Right cardiac atrium (tissue), 5 donors: ENCODE measurements around the gene SEC16A. TPM values are rescaled to one million over a fixed set of nuclear protein-coding genes. Genes with fewer than 3 reads are reported as not detected.
A peak's percentile ranks its signal among the peaks of the same experiment; 100 is the strongest.

Experiments
- ATAC-seq, 2 donors: fragments of 200-7000 bp; cut with Tn5 transposase; one replicate each; pipeline versions ENCODE4 v1.8.0 to v1.9.1; 2020; ENCODE audit warnings: moderate library complexity in 2 of 2, mild to moderate bottlenecking in 1 of 2
- DNase-seq, 3 donors: peaks; one replicate each; pipeline ENCODE4 v3.0.0-alpha.2; 2020
- H3K27ac ChIP-seq: one replicate; pipeline ENCODE4 v1.5.1; 2013; ENCODE audit warnings: mild to moderate bottlenecking, low read length, control low read depth, moderate library complexity
- H3K27me3 ChIP-seq: one replicate; pipeline ENCODE4 v1.6.1; 2013; ENCODE audit not compliant: control insufficient read depth, insufficient read depth
- H3K4me1 ChIP-seq: one replicate; pipeline ENCODE4 v1.6.1; 2013; ENCODE audit warnings: low read length; ENCODE audit not compliant: control insufficient read depth, insufficient read depth
- H3K4me3 ChIP-seq: one replicate; pipeline ENCODE4 v1.5.1; 2013; ENCODE audit warnings: low read length, control low read depth
- H3K9me3 ChIP-seq: one replicate; pipeline ENCODE4 v1.6.1; 2013; ENCODE audit warnings: low read length; ENCODE audit not compliant: control insufficient read depth
- WGBS: extraction: QIAGEN DNeasy Blood & Tissue Kit; methylation state at CpG from one replicate; pipeline ENCODE4 v1.1.7; 2013; 5-methylcytosine and 5-hydroxymethylcytosine counted together
- intact Hi-C, 4 donors: fragments of 100-400 bp; cut with DNase I; formaldehyde crosslinking; loops; one replicate each; pipeline versions ENCODE4 v1.11.0 to v1.14.0; 2022 to 2023
- polyA plus RNA-seq: library from polyadenylated mRNA; stranded (reverse); fragments of 200-250 nt; gene quantifications from one replicate; pipeline ENCODE4 v1.2.3, GENCODE V29; 2013
- total RNA-seq, 4 donors: library from RNA; stranded (reverse); fragmentation: NEBNext Ultra II Directional; extraction: Animal tissue kit (Norgen Biotek cat#: 25700); gene quantifications; one replicate each; pipeline ENCODE4 v1.2.1, GENCODE V29; 2021
- donor health status: healthy with polysubstance abuse.
- donor health status: DM: no; HTN: yes; CAD: no.
- donor health status: DM: no; HTN: no; CAD: no.
- donor health status: DM: no; HTN: yes; CAD: no; lungs with severe emphysema.
- donor health status: DM: yes; HTN: yes; CAD: no.

The SEC16A gene
- total and polyA plus RNA-seq, 5 donors, result 23.1 to 35.3 (median 26.4) TPM

GRCh38 chr9:136470792-136471469, 11.9 kb downstream of the SEC16A start:
- Histone ChIP-seq H3K4me1 (no peaks in the 10 kb centered on the region), H3K27me3 (no peaks in the 10 kb centered on the region), H3K4me3 (no peak overlapping the region), H3K27ac (no peak overlapping the region), H3K9me3 (no peaks in the 10 kb centered on the region)
- WGBS, result 93% methylated on average over 12 of the region's 12 CpGs
- ATAC-seq (no peak), DNase-seq (no peak)
- intact Hi-C loops, result no loop called here

DNA sequence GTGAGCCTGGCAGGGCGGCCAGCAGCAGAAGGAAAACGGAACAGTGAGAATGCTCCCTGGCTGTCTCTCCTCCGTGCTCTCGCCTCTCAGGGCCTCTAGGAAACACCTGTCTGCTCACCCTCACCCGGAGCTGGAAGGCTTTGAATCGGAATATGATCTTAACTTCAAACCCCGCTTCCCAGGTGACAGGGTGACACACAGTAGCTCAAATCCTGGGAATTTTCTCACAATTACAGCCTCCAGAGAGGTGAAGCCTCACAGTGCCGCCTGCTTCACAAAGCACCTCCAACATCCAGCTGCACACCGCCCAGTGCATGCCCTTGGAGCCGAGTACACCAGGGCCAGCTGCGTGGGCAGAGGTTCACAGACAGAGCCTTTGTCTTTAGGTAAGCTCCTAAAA, 12.5 kb downstream of the SEC16A start:
- ATAC-seq (no peak), DNase-seq (no peak)
- H3K4me1 ChIP-seq, result no peaks in the 10 kb centered on the region
- WGBS, result 88% methylated on average over 11 of the region's 11 CpGs
- H3K27me3 ChIP-seq, result no peaks in the 10 kb centered on the region
- intact Hi-C loops, result no loop called here
- no peak overlapping the region for H3K4me3 ChIP-seq
- no peaks in the 10 kb centered on the region for H3K9me3 ChIP-seq
- H3K27ac ChIP-seq, result no peak overlapping the region

GRCh38 chr9:136467766-136468165, 15.1 kb downstream of the SEC16A start:
- H3K4me3 ChIP-seq, result no peak overlapping the region
- H3K9me3 ChIP-seq, result no peaks in the 10 kb centered on the region
- intact Hi-C loops, result no loop called here
- H3K27ac ChIP-seq, result no peak overlapping the region
- no peak for ATAC-seq
- peak in 2 of 3 donors; percentile 17 to 31 for DNase-seq
- H3K27me3 ChIP-seq, result no peaks in the 10 kb centered on the region
- WGBS, result 85% methylated on average over 15 of the region's 15 CpGs
- no peaks in the 10 kb centered on the region for H3K4me1 ChIP-seq

- peak in 2 of 3 donors; percentile 37 to 47 for DNase-seq
- ATAC-seq, result no peak
- H3K9me3 ChIP-seq, result no peaks in the 10 kb centered on the region
- intact Hi-C loops, result no loop called here
- H3K27me3 ChIP-seq, result no peaks in the 10 kb centered on the region
- no peak overlapping the region for H3K4me3 ChIP-seq
- 95% methylated on average over 30 of the region's 30 CpGs for WGBS
- no peak overlapping the region for H3K27ac ChIP-seq
- H3K4me1 ChIP-seq, result no peaks in the 10 kb centered on the region
These were observed 16.7 kb downstream of the SEC16A start for GRCh38 chr9:136466155-136466541.

DNA sequence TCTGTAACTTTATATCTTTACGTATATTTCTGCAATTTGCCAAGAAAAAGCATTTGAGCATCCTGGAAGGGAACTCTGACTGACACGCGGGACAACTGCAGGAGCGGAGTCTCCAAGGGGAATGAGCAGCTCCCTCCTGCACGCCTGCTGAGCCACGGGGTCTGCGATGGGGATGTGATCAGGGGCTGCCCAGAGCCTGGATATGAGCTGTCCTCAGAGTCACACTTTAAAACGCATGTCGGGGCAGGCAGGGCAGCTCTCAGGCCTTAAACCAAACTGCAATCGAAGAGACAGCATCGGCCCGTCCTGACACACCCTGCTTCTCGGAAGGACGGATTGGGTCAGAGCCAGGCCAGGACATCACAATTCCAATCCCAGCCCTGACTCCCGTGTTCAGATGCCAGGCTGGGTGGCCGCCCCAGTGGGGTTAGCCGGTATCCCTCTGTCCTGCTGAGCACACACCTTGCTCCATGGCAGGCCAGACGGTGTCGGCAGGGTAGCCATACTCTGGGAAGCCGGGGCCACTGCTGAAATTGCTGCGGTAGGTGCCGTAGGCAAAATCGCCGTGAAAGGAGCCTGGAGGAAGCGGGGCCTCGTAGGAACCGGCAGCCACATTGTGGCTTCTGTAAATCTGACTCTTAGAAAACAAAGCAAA, 17.2 kb downstream of the SEC16A start:
- intact Hi-C loops, result no loop called here
- Histone ChIP-seq H3K4me1 (no peaks in the 10 kb centered on the region), H3K9me3 (no peaks in the 10 kb centered on the region), H3K27ac (no peak overlapping the region), H3K4me3 (no peak overlapping the region), H3K27me3 (no peaks in the 10 kb centered on the region)
- DNase-seq (peak in 2 of 3 donors; percentile 19 to 39), ATAC-seq (no peak)
- 93% methylated on average over 27 of the region's 27 CpGs for WGBS

DNA sequence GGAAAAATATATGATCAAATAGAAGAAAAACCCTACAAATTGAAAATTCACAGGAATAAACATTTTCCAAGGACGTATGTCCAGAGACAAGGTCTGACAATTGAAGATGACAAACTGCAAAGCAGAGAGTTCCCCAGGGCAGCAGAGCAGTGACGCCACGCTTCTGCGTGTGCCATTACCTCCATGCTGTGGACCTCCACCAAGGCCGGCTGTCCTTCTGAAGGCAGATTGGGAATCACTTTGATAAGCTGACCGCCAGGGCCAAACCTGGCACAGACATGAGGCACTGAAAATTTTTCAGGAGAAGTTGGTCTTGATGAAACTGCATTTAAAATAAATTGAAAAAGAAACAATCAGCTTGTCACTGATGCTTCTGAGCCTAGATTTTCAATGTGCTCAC, 18.6 kb downstream of the SEC16A start:
- Histone ChIP-seq H3K4me1 (no peaks in the 10 kb centered on the region), H3K27ac (no peak overlapping the region), H3K27me3 (no peaks in the 10 kb centered on the region), H3K9me3 (no peaks in the 10 kb centered on the region), H3K4me3 (no peak overlapping the region)
- WGBS, result 92% methylated on average over 6 of the region's 6 CpGs
- DNase-seq, result peak in 1 of 3 donors; percentile 33
- ATAC-seq, result no peak
- intact Hi-C loops, result no loop called here

- Histone ChIP-seq H3K4me3 (no peak overlapping the region), H3K27me3 (no peaks in the 10 kb centered on the region), H3K4me1 (no peaks in the 10 kb centered on the region), H3K27ac (no peak overlapping the region), H3K9me3 (no peaks in the 10 kb centered on the region)
- intact Hi-C loops, result no loop called here
- no peak for ATAC-seq
- WGBS, result 91% methylated on average over 14 of the region's 14 CpGs
- DNase-seq, result peak in 2 of 3 donors; percentile 28 to 40
These were observed 19.3 kb downstream of the SEC16A start for GRCh38 chr9:136463578-136463977.

- Histone ChIP-seq H3K4me3 (no peak overlapping the region), H3K4me1 (no peaks in the 10 kb centered on the region), H3K27me3 (no peaks in the 10 kb centered on the region), H3K27ac (no peak overlapping the region), H3K9me3 (no peaks in the 10 kb centered on the region)
- intact Hi-C loops, result no loop called here
- peak in 1 of 3 donors; percentile 35 for DNase-seq
- 91% methylated on average over 17 of the region's 17 CpGs for WGBS
- no peak for ATAC-seq
These were observed 20.2 kb downstream of the SEC16A start for GRCh38 chr9:136462664-136463063.

DNA sequence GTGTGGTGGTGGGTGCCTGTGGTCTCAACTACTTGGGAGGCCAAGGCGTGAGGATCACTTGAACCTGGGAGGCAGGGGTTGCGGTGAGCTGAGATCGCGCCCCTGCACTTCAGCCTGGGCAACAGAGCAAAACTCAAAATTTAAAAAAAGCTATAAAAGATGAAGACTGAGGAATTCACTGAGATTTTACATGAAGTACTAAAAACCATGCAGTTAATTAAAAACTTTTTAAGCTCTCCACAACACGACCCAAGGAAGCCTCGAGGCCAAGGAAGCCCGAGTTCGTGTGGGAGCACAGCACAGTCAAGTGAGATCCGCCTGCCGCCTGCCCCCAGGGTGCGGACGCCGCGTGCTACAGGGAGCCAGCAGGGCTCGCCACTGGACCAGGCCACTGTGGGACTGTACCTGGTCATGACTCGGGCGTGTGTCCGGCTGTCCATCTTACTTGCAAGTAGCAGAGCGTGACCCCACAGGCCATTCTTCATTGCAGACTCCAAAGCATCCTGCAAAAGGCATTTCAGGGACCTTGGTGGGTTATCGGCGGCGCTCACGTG, 22.0 kb downstream of the SEC16A start:
- no peaks in the 10 kb centered on the region for H3K4me1 ChIP-seq
- no peak overlapping the region for H3K4me3 ChIP-seq
- DNase-seq (peak in 2 of 3 donors; percentile 34 to 52), ATAC-seq (no peak)
- H3K27me3 ChIP-seq, result no peaks in the 10 kb centered on the region
- intact Hi-C loops, result no loop called here
- no peak overlapping the region for H3K27ac ChIP-seq
- no peaks in the 10 kb centered on the region for H3K9me3 ChIP-seq
- WGBS, result 94% methylated on average over 23 of the region's 23 CpGs

- no peak overlapping the region for H3K4me3 ChIP-seq
- intact Hi-C loops, result no loop called here
- no peak overlapping the region for H3K27ac ChIP-seq
- H3K4me1 ChIP-seq, result no peaks in the 10 kb centered on the region
- WGBS, result 96% methylated on average over 28 of the region's 28 CpGs
- peak in 2 of 3 donors; percentile 36 to 46 for DNase-seq
- ATAC-seq, result no peak
- H3K27me3 ChIP-seq, result no peaks in the 10 kb centered on the region
- H3K9me3 ChIP-seq, result no peaks in the 10 kb centered on the region
These were observed 23.4 kb downstream of the SEC16A start for GRCh38 chr9:136459425-136459824.

- ATAC-seq (no peak), DNase-seq (peak in 2 of 3 donors; percentile 36 to 43)
- no peaks in the 10 kb centered on the region for H3K27me3 ChIP-seq
- no peaks in the 10 kb centered on the region for H3K9me3 ChIP-seq
- no peaks in the 10 kb centered on the region for H3K4me1 ChIP-seq
- no peak overlapping the region for H3K4me3 ChIP-seq
- 96% methylated on average over 24 of the region's 24 CpGs for WGBS
- H3K27ac ChIP-seq, result no peak overlapping the region
- intact Hi-C loops, result no loop called here
These were observed 25.5 kb downstream of the SEC16A start for GRCh38 chr9:136457326-136457725.
